Right lobe of liver (tissue), 6 donors: Measurements from ENCODE around the gene FBXO27. TPM values are rescaled to one million over a fixed set of nuclear protein-coding genes. Genes with fewer than 3 reads are reported as not detected.
"Not testable (repeated sequence)": the region's sequence is repeated elsewhere in the genome, so short reads cannot be mapped to it uniquely, and the experiment has no call there.

Source experiments
- ATAC-seq, 4 donors: fragments of 200-7000 bp; cut with Tn5 transposase; one replicate each; pipeline ENCODE4 v1.9.1; 2020; ENCODE audit warnings: mild to moderate bottlenecking in 4 of 4, moderate library complexity in 4 of 4
- DNase-seq, 3 donors: peaks; one replicate each; pipeline ENCODE4 v3.0.0-alpha.2; 2020
- H3K27ac ChIP-seq, 3 donors: fragments of 200-600 bp; one replicate each; pipeline ENCODE4 v1.8.0; 2022
- H3K27me3 ChIP-seq, 2 donors: fragments of 200-600 bp; one replicate each; pipeline ENCODE4 v1.8.0; 2022
- H3K36me3 ChIP-seq, 4 donors: fragments of 200-600 bp; sonication (generic) in 1 of 4; one replicate each; pipeline versions ENCODE4 v1.5.1 to v1.8.0; 2017 to 2022; ENCODE audit warnings: control low read depth in 1 of 4
- H3K4me1 ChIP-seq, 4 donors: fragments of 200-600 bp; sonication (generic) in 1 of 4; one replicate each; pipeline versions ENCODE4 v1.5.1 to v1.8.0; 2017 to 2022; ENCODE audit warnings: control low read depth in 1 of 4
- H3K4me3 ChIP-seq, 3 donors: fragments of 200-600 bp; one replicate each; pipeline ENCODE4 v1.8.0; 2022
- H3K9me3 ChIP-seq, 4 donors: fragments of 200-600 bp; sonication (generic) in 1 of 4; one replicate each; pipeline versions ENCODE4 v1.5.1 to v1.8.0; 2017 to 2022; ENCODE audit warnings: control low read depth in 1 of 4
- POLR2A ChIP-seq: fragments of 450-650 bp; IDR thresholded peaks from one replicate; pipeline ENCODE4 v1.6.1; 2017; ENCODE audit warnings: antibody characterized with exemption, mild to moderate bottlenecking
- WGBS: methylation state at CpG from one replicate; pipeline ENCODE4 v1.1.6; 2018; ENCODE audit warnings: low coverage, low lambda C conversion rate; ENCODE audit not compliant: insufficient coverage; ENCODE audit errors: missing lambda C conversion rate; 5-methylcytosine and 5-hydroxymethylcytosine counted together
- intact Hi-C, 2 donors: fragments of 100-400 bp; cut with DNase I; formaldehyde crosslinking; loops; one replicate each; pipeline versions ENCODE4 v1.11.2 to v1.14.1; 2022
- total RNA-seq, 6 experiments: library from RNA; depleted of rRNA in 2 of 6; stranded (reverse); fragments of >200 nt in 2 of 6; fragmentation: NEBNext Ultra II Directional in 3 of 6; extraction: Animal tissue kit (Norgen Biotek cat#: 25700) in 3 of 6; gene quantifications; one replicate each; pipeline versions ENCODE4 v1.1.0 to v1.2.4, GENCODE V29; 2016 to 2023
- TF ChIP-seq, protein P1 (sequence below), 4 donors: fragments of 200-600 bp in 3 of 4; fragments of 450-650 bp in 1 of 4; IDR thresholded peaks; one replicate each; pipeline versions ENCODE4 v1.5.1 to v1.8.0; 2016 to 2022; ENCODE audit warnings: antibody characterized with exemption in 4 of 4, mild to moderate bottlenecking in 2 of 4
- donor health status: DM: no; HTN: yes; CAD: no.
- donor health status: DM: no; HTN: no; CAD: no.
- donor health status: DM: no; HTN: no; CAD: no.
- donor health status: DM: no; HTN: yes; CAD: no.
- donor health status: DM: no; HTN: yes; CAD: no.

Gene FBXO27
- total RNA-seq, 6 experiments from 2014 or later = 3.7 to 15.5 (median 7.6) TPM

DNA sequence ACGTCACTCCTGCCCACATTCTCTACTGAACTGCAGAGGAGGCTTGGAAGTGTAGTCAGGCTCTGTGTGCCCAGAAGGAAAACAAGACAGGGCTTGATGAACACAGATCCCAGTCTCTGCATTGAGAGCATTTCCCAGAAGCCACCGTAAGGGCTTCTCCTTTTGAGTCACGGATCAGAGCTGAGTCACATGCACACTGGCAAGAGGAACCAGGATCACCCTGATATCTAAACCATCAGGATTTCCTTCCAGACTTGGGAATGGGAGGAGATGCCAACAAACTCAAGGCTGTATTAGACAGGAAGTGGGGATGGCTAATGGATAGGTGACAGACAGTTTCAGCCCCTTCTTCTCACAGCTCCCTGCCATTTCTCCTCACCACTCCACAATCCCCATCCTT lies 39.1 kb downstream of the FBXO27 start:
- intact Hi-C loops = no loop called here
- no peak for ATAC-seq
- Histone ChIP-seq H3K27me3 (no peaks in the 10 kb centered on the region), H3K36me3 (no peaks in the 10 kb centered on the region), H3K4me1 (no peaks in the 10 kb centered on the region), H3K4me3 (no peak overlapping the region), H3K9me3 (no peaks in the 10 kb centered on the region), H3K27ac (no peak overlapping the region)
- WGBS = 100% methylated on average over 1 of the region's 3 CpGs
- DNase-seq = no peak
- TF ChIP-seq, protein P1, sequence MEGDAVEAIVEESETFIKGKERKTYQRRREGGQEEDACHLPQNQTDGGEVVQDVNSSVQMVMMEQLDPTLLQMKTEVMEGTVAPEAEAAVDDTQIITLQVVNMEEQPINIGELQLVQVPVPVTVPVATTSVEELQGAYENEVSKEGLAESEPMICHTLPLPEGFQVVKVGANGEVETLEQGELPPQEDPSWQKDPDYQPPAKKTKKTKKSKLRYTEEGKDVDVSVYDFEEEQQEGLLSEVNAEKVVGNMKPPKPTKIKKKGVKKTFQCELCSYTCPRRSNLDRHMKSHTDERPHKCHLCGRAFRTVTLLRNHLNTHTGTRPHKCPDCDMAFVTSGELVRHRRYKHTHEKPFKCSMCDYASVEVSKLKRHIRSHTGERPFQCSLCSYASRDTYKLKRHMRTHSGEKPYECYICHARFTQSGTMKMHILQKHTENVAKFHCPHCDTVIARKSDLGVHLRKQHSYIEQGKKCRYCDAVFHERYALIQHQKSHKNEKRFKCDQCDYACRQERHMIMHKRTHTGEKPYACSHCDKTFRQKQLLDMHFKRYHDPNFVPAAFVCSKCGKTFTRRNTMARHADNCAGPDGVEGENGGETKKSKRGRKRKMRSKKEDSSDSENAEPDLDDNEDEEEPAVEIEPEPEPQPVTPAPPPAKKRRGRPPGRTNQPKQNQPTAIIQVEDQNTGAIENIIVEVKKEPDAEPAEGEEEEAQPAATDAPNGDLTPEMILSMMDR (IDR thresholded peaks at IDR 0.05) = no peak
- TF ChIP-seq POLR2A = no peak

DNA sequence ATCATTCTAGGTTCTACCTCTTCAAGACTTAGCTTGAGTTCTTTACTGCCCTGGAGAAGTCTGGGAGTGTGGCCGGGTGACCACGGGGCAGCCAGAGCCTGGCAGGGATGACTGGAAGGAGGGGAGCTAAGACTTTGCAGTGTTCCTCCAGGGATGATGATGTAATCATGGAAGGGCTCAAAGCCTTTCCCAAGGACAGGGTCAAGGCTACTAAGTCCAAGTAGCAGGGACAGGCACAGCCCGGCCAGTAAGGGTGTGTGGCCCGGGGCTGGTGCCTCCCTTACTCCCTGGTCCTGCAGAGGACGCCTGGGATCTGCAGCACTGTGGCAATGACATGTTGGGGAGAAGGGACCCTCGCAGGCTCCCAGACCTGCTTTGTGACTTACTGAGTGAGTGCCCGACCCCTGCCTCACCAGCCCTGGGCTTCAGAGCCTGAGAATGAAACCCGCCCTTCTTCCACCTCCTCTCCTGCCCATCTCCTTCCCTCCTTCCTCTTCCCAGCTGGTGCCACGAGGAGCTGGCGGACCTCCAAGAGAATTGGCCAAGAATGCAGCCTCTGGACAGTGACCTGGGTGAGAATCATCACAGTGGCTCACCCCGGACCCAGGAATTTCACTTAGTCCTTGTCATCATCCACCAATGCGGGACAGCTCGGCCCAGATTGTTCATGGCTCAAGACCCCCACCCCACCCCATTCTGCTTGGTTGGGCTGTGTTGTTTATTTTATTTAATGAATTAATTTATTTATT lies 41.2 kb downstream of the FBXO27 start:
- Histone ChIP-seq H3K9me3 (no peaks in the 10 kb centered on the region), H3K4me3 (no peak overlapping the region), H3K4me1 (no peaks in the 10 kb centered on the region), H3K27me3 (no peaks in the 10 kb centered on the region), H3K27ac (no peak overlapping the region), H3K36me3 (no peaks in the 10 kb centered on the region)
- 57% methylated on average over 8 of the region's 13 CpGs for WGBS
- peak in 2 of 3 donors; percentile 29 to 51 for DNase-seq
- TF ChIP-seq POLR2A = no peak
- TF ChIP-seq, protein P1 (IDR thresholded peaks at IDR 0.05) = no peak
- peak in 1 of 4 donors; percentile 21 for ATAC-seq
- intact Hi-C loops = no loop called here

DNA sequence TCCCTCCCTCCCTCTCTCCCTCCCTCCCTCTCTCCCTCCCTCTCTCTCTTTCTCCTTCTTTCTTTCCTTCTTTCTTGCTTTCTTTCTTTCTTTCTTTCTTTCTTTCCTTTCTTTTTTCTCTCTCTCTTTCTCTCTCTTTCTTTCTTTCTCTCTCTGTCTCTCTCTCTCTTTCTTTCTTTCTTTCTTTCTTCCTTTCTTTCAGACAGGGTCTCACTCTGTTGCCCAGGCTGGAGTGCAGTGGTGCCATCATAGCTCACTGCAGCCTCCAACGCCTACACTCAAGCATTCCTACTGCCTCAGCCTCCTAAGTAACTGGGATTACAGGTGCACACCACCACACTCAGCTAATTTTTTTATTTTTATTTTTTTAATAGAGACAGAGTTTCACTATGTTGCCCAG lies 42.7 kb downstream of the FBXO27 start:
- 50% methylated on average over 1 of the region's 1 CpG for WGBS
- ATAC-seq, DNase-seq, H3K9me3 ChIP-seq, H3K4me3 ChIP-seq, H3K27me3 ChIP-seq, intact Hi-C loops, H3K27ac ChIP-seq, H3K4me1 ChIP-seq, H3K36me3 ChIP-seq: not testable (repeated sequence)

DNA sequence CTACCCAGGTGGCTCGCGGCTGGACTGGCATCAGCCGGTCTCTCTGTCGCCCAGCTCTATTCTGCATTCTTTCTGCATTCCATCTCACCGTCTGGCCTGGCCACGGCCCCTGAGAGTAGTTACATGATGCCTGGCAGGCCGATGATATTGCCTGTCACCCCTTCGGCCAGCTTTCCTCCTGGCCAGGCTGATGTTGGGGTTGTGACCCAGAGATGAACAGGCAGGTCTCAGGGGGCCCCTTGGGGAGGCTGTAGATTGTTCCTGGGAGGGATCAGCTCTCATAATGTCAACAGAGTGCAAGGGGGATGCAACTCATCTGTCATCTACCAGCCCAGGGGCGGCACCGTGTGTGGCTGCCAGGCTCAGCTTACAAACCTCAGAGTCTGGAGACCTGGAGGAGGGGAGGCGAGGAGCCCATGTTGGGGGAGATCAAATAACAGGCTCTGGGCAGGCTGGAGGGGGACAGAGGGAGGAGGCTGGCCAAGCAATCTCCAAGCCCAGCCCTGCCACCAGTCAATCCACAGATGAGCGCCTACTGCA lies 43.2 kb downstream of the FBXO27 start:
- 49% methylated on average over 5 of the region's 12 CpGs for WGBS

DNA sequence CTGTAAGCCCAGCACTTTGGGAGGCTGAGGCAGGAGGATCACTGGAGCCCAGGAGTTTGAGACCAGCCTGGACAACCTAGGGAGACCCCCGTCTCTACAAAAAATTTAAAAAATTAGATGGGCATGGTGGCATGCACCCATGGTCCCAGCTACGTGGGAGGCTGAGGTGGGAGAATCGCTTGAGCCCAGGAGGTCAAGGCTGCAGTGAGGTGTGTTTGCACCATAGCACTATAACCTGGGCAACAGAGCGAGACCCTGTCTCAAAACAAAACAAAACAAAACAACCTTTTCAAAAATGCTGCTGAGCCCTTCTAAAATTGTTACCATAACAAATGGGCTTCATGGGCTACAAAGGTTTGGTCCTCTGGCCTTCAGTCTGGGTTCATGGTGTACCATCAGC lies 43.7 kb downstream of the FBXO27 start:
- 77% methylated on average over 4 of the region's 4 CpGs for WGBS
- H3K9me3 ChIP-seq, DNase-seq, H3K27me3 ChIP-seq, H3K27ac ChIP-seq, H3K4me3 ChIP-seq, intact Hi-C loops, H3K36me3 ChIP-seq, H3K4me1 ChIP-seq, ATAC-seq: not testable (repeated sequence)

More for the DNA sequence above, 43.2 kb downstream of the FBXO27 start:
- Histone ChIP-seq H3K36me3 (no peaks in the 10 kb centered on the region), H3K4me1 (no peaks in the 10 kb centered on the region), H3K4me3 (no peak overlapping the region), H3K27ac (no peak overlapping the region), H3K27me3 (no peaks in the 10 kb centered on the region), H3K9me3 (no peaks in the 10 kb centered on the region)
- intact Hi-C loops = no loop called here
- DNase-seq = no peak
- TF ChIP-seq, protein P1 (IDR thresholded peaks at IDR 0.05) = no peak
- TF ChIP-seq POLR2A = no peak
- no peak for ATAC-seq

DNA sequence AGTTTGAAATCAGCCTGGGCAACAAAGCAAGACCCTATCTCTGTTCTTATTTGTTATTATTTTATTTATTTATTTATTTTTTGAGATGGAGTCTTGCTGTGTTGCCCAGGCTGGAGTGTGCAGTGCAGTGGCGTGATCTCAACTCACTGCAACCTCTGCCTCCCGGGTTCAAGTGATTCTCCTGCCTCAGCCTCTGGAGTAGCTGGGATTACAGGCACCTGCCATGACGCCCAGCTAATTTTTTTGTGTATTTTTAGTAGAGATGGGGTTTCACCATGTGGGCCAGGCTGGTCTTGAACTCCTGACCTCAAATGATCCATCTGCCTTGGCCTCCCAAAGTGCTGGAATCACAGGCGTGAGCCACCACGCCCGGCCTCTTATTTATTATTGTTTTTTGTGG lies 44.6 kb downstream of the FBXO27 start:
- H3K4me1 ChIP-seq, ATAC-seq, H3K36me3 ChIP-seq, H3K27ac ChIP-seq, H3K9me3 ChIP-seq, intact Hi-C loops, H3K4me3 ChIP-seq, DNase-seq, H3K27me3 ChIP-seq: not testable (repeated sequence)
- whole genome bisulfite sequencing = 79% methylated on average over 5 of the region's 6 CpGs
